Breast epithelium (tissue), 4 donors: ENCODE results near the gene NRDE2. TPM values are rescaled to one million over a fixed set of nuclear protein-coding genes. Genes with fewer than 3 reads are reported as not detected.

Source experiments
- DNase-seq, 2 donors: peaks; one replicate each; pipeline ENCODE4 v3.0.0-alpha.2; 2019; ENCODE audit warnings: low spot score in 2 of 2
- H3K27ac ChIP-seq, 2 donors: fragments of 200-600 bp; sonication (generic) in 1 of 2; one replicate each; pipeline ENCODE4 v1.5.1; 2016 to 2019; ENCODE audit warnings: mild to moderate bottlenecking in 1 of 2
- H3K27me3 ChIP-seq, 2 donors: fragments of 200-600 bp; sonication (generic) in 1 of 2; one replicate each; pipeline versions ENCODE4 v1.5.1 to v1.6.0; 2017 to 2019; ENCODE audit warnings: control low read depth in 1 of 2, mild to moderate bottlenecking in 1 of 2
- H3K36me3 ChIP-seq: fragments of 200-600 bp; one replicate; pipeline ENCODE4 v1.5.1; 2019
- H3K4me1 ChIP-seq, 2 donors: fragments of 200-600 bp; sonication (generic); one replicate each; pipeline ENCODE4 v1.5.1; 2016 to 2019; ENCODE audit warnings: control low read depth in 1 of 2
- H3K4me3 ChIP-seq, 3 donors: fragments of 200-600 bp; sonication (generic); 1 replicate in 2 of 3; 2 replicates in 1 of 3; pipeline ENCODE4 v1.5.1; 2016 to 2019; ENCODE audit warnings: mild to moderate bottlenecking in 3 of 3, moderate library complexity in 2 of 3
- H3K9me3 ChIP-seq, 2 donors: fragments of 200-600 bp; sonication (generic) in 1 of 2; one replicate each; pipeline ENCODE4 v1.5.1; 2016 to 2019; ENCODE audit warnings: control low read depth in 1 of 2
- CTCF ChIP-seq, 3 donors: fragments of 450-650 bp; IDR thresholded peaks; one replicate each; pipeline ENCODE4 v1.5.1; 2016 to 2017; ENCODE audit warnings: antibody characterized with exemption in 3 of 3, mild to moderate bottlenecking in 3 of 3, moderate library complexity in 3 of 3
- POLR2A ChIP-seq: fragments of 450-650 bp; IDR thresholded peaks from one replicate; pipeline ENCODE4 v1.6.1; 2016; ENCODE audit warnings: antibody characterized with exemption, mild to moderate bottlenecking, moderate library complexity
- POLR2AphosphoS5 ChIP-seq, 3 donors: sonication (generic); formaldehyde crosslinking; IDR thresholded peaks; one replicate each; pipeline ENCODE4 v1.6.1; 2017; ENCODE audit warnings: antibody characterized with exemption in 3 of 3
- intact Hi-C: fragments of 100-400 bp; cut with DNase I; formaldehyde crosslinking; loops from one replicate; pipeline ENCODE4 v1.15.1; 2023; ENCODE audit warnings: low total_unique reads
- total RNA-seq, 3 donors: library from RNA; depleted of rRNA; stranded (reverse); fragments of >200 nt; gene quantifications; one replicate each; pipeline ENCODE4 v1.1.0, GENCODE V29; 2016

NRDE2 gene
- total RNA-seq, 3 donors from 2014 or later: 9.3 to 19.8 (median 19.7) TPM

GRCh38 chr14:90228478-90228877 lies 103.3 kb downstream of the NRDE2 start:
- intact Hi-C loops: no loop called here
- TF ChIP-seq POLR2AphosphoS5 (IDR thresholded peaks at IDR 0.05): no peak
- no peak for TF ChIP-seq CTCF (IDR thresholded peaks at IDR 0.05)
- TF ChIP-seq POLR2A: no peak
- DNase-seq: no peak
- Histone ChIP-seq H3K27me3 (no peaks in the 10 kb centered on the region), H3K4me1 (no peaks in the 10 kb centered on the region), H3K9me3 (peaks cover 0 to 3% of the 10 kb centered on the region in 2 donors), H3K27ac (no peak overlapping the region), H3K4me3 (no peak overlapping the region), H3K36me3 (no peaks in the 10 kb centered on the region)

Other genes with a start within 250 kb of the NRDE2 start
- 100 to 1,000 TPM in 2 of 3 donors, 10 to 100 TPM in 1; 74.4 to 170 (median 117) TPM for gene PSMC1, start 75.4 kb downstream of the NRDE2 start, total RNA-seq
- 100 to 1,000 TPM; 186 to 332 (median 237) TPM for gene CALM1, start 65.1 kb upstream of the NRDE2 start, total RNA-seq